HL-60/S4 treated with retinoic acid at 250 ng/mL for 4 days and 3 days (cell line): ENCODE results near the gene ASAP2.

Experiments used
- in situ Hi-C: fragments of 300-500 bp; cut with MboI; formaldehyde crosslinking; loops from 2 replicates; pipeline ENCODE4 v1.7.0; 2022; ENCODE audit warnings: low sequenced_read_pairs

ASAP2 gene

GRCh38 chr2:9291866-9292265 is 85.3 kb downstream of the ASAP2 start:
- in situ Hi-C loops, result no loop called here

GRCh38 chr2:9292426-9292825 is 85.8 kb downstream of the ASAP2 start:
- in situ Hi-C loops, result no loop called here

- in situ Hi-C loops, result no loop called here
Measured at GRCh38 chr2:9294764-9295163, 88.2 kb downstream of the ASAP2 start.

- in situ Hi-C loops, result no loop called here
Measured at GRCh38 chr2:9296559-9296958, 89.9 kb downstream of the ASAP2 start.

GRCh38 chr2:9297156-9297555 is 90.5 kb downstream of the ASAP2 start:
- in situ Hi-C loops, result no loop called here

- in situ Hi-C loops, result no loop called here
Measured at GRCh38 chr2:9297807-9298206, 91.2 kb downstream of the ASAP2 start.

GRCh38 chr2:9298583-9298982 is 92.0 kb downstream of the ASAP2 start:
- in situ Hi-C loops, result no loop called here

GRCh38 chr2:9299161-9300100 is 92.8 kb downstream of the ASAP2 start:
- in situ Hi-C loops, result no loop called here

- in situ Hi-C loops, result no loop called here
Measured at GRCh38 chr2:9300214-9300613, 93.6 kb downstream of the ASAP2 start.

GRCh38 chr2:9300829-9301453 is 94.3 kb downstream of the ASAP2 start:
- in situ Hi-C loops, result no loop called here

GRCh38 chr2:9302755-9303154 is 96.1 kb downstream of the ASAP2 start:
- in situ Hi-C loops, result no loop called here

- in situ Hi-C loops, result no loop called here
Measured at GRCh38 chr2:9303528-9304225, 97.1 kb downstream of the ASAP2 start.

GRCh38 chr2:9306911-9307310 is 100.3 kb downstream of the ASAP2 start:
- in situ Hi-C loops, result no loop called here

GRCh38 chr2:9307535-9307934 is 100.9 kb downstream of the ASAP2 start:
- in situ Hi-C loops, result no loop called here

- in situ Hi-C loops, result no loop called here
Measured at GRCh38 chr2:9308186-9308955, 101.8 kb downstream of the ASAP2 start.

- in situ Hi-C loops, result no loop called here
Measured at GRCh38 chr2:9309147-9309546, 102.5 kb downstream of the ASAP2 start.

- in situ Hi-C loops, result no loop called here
Measured at GRCh38 chr2:9310377-9310776, 103.8 kb downstream of the ASAP2 start.

GRCh38 chr2:9310798-9311197 is 104.2 kb downstream of the ASAP2 start:
- in situ Hi-C loops, result no loop called here

- in situ Hi-C loops, result no loop called here
Measured at GRCh38 chr2:9311488-9311887, 104.9 kb downstream of the ASAP2 start.

- in situ Hi-C loops, result no loop called here
Measured at GRCh38 chr2:9312591-9312990, 106.0 kb downstream of the ASAP2 start.

GRCh38 chr2:9313443-9313842 is 106.8 kb downstream of the ASAP2 start:
- in situ Hi-C loops, result no loop called here
